Heart left ventricle (tissue), 16 donors: ENCODE measurements around the gene PTPRM. TPM values are rescaled to one million over a fixed set of nuclear protein-coding genes. Genes with fewer than 3 reads are reported as not detected.

ENCODE experiments used
- ATAC-seq, 4 donors: fragments of 200-7000 bp; cut with Tn5 transposase; one replicate each; pipeline ENCODE4 v1.9.1; 2020 to 2022; ENCODE audit warnings: moderate library complexity in 4 of 4, mild to moderate bottlenecking in 3 of 4, moderate number of reproducible peaks in 1 of 4
- DNase-seq, 5 donors: peaks; one replicate each; pipeline ENCODE4 v3.0.0-alpha.2; 2020
- H3K27ac ChIP-seq, 12 donors: fragments of 200-600 bp; sonication (generic) in 4 of 12; one replicate each; pipeline versions ENCODE4 v1.5.0 to v1.8.0; 2016 to 2022; ENCODE audit warnings: mild to moderate bottlenecking in 2 of 12
- H3K27me3 ChIP-seq, 9 donors: fragments of 200-600 bp; sonication (generic) in 2 of 9; one replicate each; pipeline versions ENCODE4 v1.5.1 to v1.8.0; 2016 to 2022; ENCODE audit warnings: mild to moderate bottlenecking in 3 of 9
- H3K36me3 ChIP-seq, 9 donors: fragments of 200-600 bp; sonication (generic) in 2 of 9; one replicate each; pipeline versions ENCODE4 v1.5.0 to v1.8.0; 2018 to 2022; ENCODE audit warnings: mild to moderate bottlenecking in 2 of 9
- H3K4me1 ChIP-seq, 12 donors: fragments of 200-600 bp; sonication (generic) in 4 of 12; one replicate each; pipeline versions ENCODE4 v1.5.0 to v1.8.0; 2016 to 2022; ENCODE audit warnings: mild to moderate bottlenecking in 3 of 12
- H3K4me3 ChIP-seq, 12 donors: fragments of 200-600 bp; sonication (generic) in 4 of 12; one replicate each; pipeline versions ENCODE4 v1.5.0 to v1.8.0; 2017 to 2022; ENCODE audit warnings: mild to moderate bottlenecking in 9 of 12, moderate library complexity in 4 of 12
- H3K9me3 ChIP-seq, 12 donors: fragments of 200-600 bp; sonication (generic) in 4 of 12; one replicate each; pipeline versions ENCODE4 v1.5.0 to v1.8.0; 2016 to 2022; ENCODE audit warnings: mild to moderate bottlenecking in 1 of 12
- POLR2A ChIP-seq, 2 donors: fragments of 450-650 bp; IDR thresholded peaks; one replicate each; pipeline ENCODE4 v1.6.1; 2017; ENCODE audit warnings: antibody characterized with exemption in 2 of 2, mild to moderate bottlenecking in 2 of 2, moderate library complexity in 2 of 2
- WGBS, 4 donors: extraction: QIAGEN DNeasy Blood & Tissue Kit in 2 of 4; methylation state at CpG; one replicate each; pipeline versions ENCODE4 v1.1.5 to v1.1.7; 2013 to 2018; 5-methylcytosine and 5-hydroxymethylcytosine counted together
- intact Hi-C, 10 donors: fragments of 100-400 bp; cut with DNase I; formaldehyde crosslinking; loops; one replicate each; pipeline versions ENCODE4 v1.11.1 to v1.14.2; 2022
- polyA plus RNA-seq, 2 donors: library from polyadenylated mRNA; stranded (reverse); fragments of 200-250 nt; gene quantifications; one replicate each; pipeline ENCODE4 v1.2.3, GENCODE V29; 2013
- total RNA-seq, 9 donors: library from RNA; depleted of rRNA in 2 of 9; stranded (reverse); fragments of >200 nt in 2 of 9; fragmentation: NEBNext Ultra II Directional in 3 of 9; extraction: Animal tissue kit (Norgen Biotek cat#: 25700) in 3 of 9; gene quantifications; one replicate each; pipeline versions ENCODE4 v1.1.0 to v1.2.4, GENCODE V29; 2016 to 2023
- TF ChIP-seq, protein P1 (sequence below), 12 donors: fragments of 200-600 bp; sonication (generic) in 4 of 12; IDR thresholded peaks; one replicate each; pipeline versions ENCODE4 v1.5.0 to v1.8.0; 2018 to 2022; ENCODE audit warnings: antibody characterized with exemption in 12 of 12, mild to moderate bottlenecking in 5 of 12
- donor health status: ischemic (EF 13 %, LVEDD 7.1; RV severe dilation, severe dysfunction).
- donor health status: healthy with polysubstance abuse.
- donor health status: DM: no; HTN: yes; CAD: no.
- donor health status: DM: no; HTN: no; CAD: no.
- donor health status: ischemic (EF 25% LVEDD 6.9; RV normal size, moderate dysfunction).
- donor health status: ischemic (EF 25% LVEDD 5.7; RV mildly dilated, moderate dysfunction).
- donor health status: healthy.
- donor health status: DM: yes; HTN: yes; CAD: no.
- donor health status: ischemic (EF 35%, LVEDD 5.7; RV mildly dilated, moderate dysfunction).
- donor health status: nonischemic (EF 11% LVEDD 7.7; RV severe dilation, severe dysfunction).
- donor health status: DM: yes; HTN: yes; CAD: no.
- donor health status: PGD.
- donor health status: ischemic (EF 29% LVEDD 5.4; RV normal size, mild dysfunction).
- donor health status: nonischemic (EF 23%, LVEDD 6.1; RV moderate dilation, normal function).

Gene PTPRM
- total and polyA plus RNA-seq, 11 donors = 93.8 to 186 (median 123) TPM

GRCh38 chr18:7548721-7549120, 18.4 kb upstream of the PTPRM start:
- DNase-seq = no peak
- intact Hi-C loops = no loop called here
- H3K4me3 ChIP-seq = no peak overlapping the region
- no peaks in the 10 kb centered on the region for H3K36me3 ChIP-seq
- H3K27me3 ChIP-seq = no peaks in the 10 kb centered on the region
- peaks cover 0 to 5% (median 0%) of the 10 kb centered on the region in 12 donors for H3K4me1 ChIP-seq
- TF ChIP-seq, protein P1, sequence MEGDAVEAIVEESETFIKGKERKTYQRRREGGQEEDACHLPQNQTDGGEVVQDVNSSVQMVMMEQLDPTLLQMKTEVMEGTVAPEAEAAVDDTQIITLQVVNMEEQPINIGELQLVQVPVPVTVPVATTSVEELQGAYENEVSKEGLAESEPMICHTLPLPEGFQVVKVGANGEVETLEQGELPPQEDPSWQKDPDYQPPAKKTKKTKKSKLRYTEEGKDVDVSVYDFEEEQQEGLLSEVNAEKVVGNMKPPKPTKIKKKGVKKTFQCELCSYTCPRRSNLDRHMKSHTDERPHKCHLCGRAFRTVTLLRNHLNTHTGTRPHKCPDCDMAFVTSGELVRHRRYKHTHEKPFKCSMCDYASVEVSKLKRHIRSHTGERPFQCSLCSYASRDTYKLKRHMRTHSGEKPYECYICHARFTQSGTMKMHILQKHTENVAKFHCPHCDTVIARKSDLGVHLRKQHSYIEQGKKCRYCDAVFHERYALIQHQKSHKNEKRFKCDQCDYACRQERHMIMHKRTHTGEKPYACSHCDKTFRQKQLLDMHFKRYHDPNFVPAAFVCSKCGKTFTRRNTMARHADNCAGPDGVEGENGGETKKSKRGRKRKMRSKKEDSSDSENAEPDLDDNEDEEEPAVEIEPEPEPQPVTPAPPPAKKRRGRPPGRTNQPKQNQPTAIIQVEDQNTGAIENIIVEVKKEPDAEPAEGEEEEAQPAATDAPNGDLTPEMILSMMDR (IDR thresholded peaks at IDR 0.05) = no peak
- TF ChIP-seq POLR2A (IDR thresholded peaks at IDR 0.05) = no peak
- no peak for ATAC-seq
- 62 to 81% (median 70%) methylated on average over 3 of the region's 3 CpGs for WGBS, 4 donors
- no peaks in the 10 kb centered on the region for H3K9me3 ChIP-seq
- H3K27ac ChIP-seq = no peak overlapping the region

GRCh38 chr18:7557973-7558372, 9.1 kb upstream of the PTPRM start:
- ATAC-seq = peak in 2 of 4 donors; percentile 61 to 85
- DNase-seq = no peak
- peaks cover 0 to 49% (median 16%) of the 10 kb centered on the region in 12 donors for H3K4me1 ChIP-seq
- no peak overlapping the region for H3K4me3 ChIP-seq
- no peaks in the 10 kb centered on the region for H3K27me3 ChIP-seq
- TF ChIP-seq, protein P1 (IDR thresholded peaks at IDR 0.05) = no peak
- no peak for TF ChIP-seq POLR2A (IDR thresholded peaks at IDR 0.05)
- intact Hi-C loops = loop anchor here in 2 of 10 donors (2.0 to 5.0 kb wide), 2 partner anchors 91 to 187 kb away; no protein-coding TSS in a partner anchor
- no peaks in the 10 kb centered on the region for H3K36me3 ChIP-seq
- H3K27ac ChIP-seq = peak overlapping the region; percentile 2 to 70 (median 59)
- peaks cover 0 to 4% (median 0%) of the 10 kb centered on the region in 12 donors for H3K9me3 ChIP-seq
- 61 to 72% (median 66%) methylated on average over 2 of the region's 2 CpGs for WGBS, 4 donors

DNA sequence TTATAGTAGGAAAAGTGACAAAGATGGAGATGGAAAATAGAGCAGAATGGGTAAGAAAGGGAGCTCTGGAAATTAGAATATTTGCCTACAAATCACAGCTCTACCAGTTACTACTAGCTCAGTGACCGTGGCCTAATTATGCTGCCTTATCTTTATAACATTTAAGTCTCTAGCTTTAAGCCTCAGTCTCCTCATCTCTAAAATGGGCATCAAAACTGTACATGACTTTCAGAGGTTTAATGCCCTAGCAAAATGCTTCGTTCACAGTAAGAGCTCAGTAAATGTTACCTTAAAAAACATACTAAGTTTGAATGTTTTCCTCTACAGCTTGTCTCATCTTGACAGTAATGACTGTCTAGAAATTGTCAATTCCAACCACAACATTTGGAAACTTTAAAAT, 8.3 kb upstream of the PTPRM start:
- 94 to 97% (median 95%) methylated on average over 2 of the region's 2 CpGs for WGBS, 4 donors
- Histone ChIP-seq H3K27me3 (no peaks in the 10 kb centered on the region), H3K4me3 (no peak overlapping the region), H3K36me3 (no peaks in the 10 kb centered on the region), H3K4me1 (peaks cover 0 to 49% (median 16%) of the 10 kb centered on the region in 12 donors), H3K9me3 (peaks cover 0 to 4% (median 0%) of the 10 kb centered on the region in 12 donors), H3K27ac (peak overlapping the region in 7 of 12 donors; percentile 28 to 70 (median 63))
- intact Hi-C loops = loop anchor here in 2 of 10 donors (2.0 to 5.0 kb wide), 2 partner anchors 91 to 188 kb away; no protein-coding TSS in a partner anchor
- TF ChIP-seq, protein P1 (IDR thresholded peaks at IDR 0.05) = no peak
- no peak for TF ChIP-seq POLR2A (IDR thresholded peaks at IDR 0.05)
- no peak for ATAC-seq
- no peak for DNase-seq

GRCh38 chr18:7559709-7560319, 7.3 kb upstream of the PTPRM start:
- H3K27ac ChIP-seq = peak overlapping the region in 9 of 12 donors; percentile 25 to 65 (median 40)

More at GRCh38 chr18:7559709-7560319, 7.3 kb upstream of the PTPRM start:
- intact Hi-C loops = loop anchor here in 7 of 10 donors (2.0 to 10.0 kb wide), 8 partner anchors 93 to 915 kb away; no protein-coding TSS in a partner anchor
- WGBS, 4 donors = 51 to 73% (median 58%) methylated on average over 4 of the region's 4 CpGs
- Histone ChIP-seq H3K27me3 (no peaks in the 10 kb centered on the region), H3K4me1 (peaks cover 0 to 54% (median 18%) of the 10 kb centered on the region in 12 donors), H3K36me3 (no peaks in the 10 kb centered on the region), H3K4me3 (no peak overlapping the region), H3K9me3 (no peaks in the 10 kb centered on the region)
- DNase-seq = peak in 4 of 5 donors; percentile 21 to 39 (median 30)
- peak in 3 of 4 donors; percentile 36 to 68 (median 51) for ATAC-seq
- TF ChIP-seq, protein P1 (IDR thresholded peaks at IDR 0.05) = no peak
- no peak for TF ChIP-seq POLR2A (IDR thresholded peaks at IDR 0.05)
